Cardiac fibroblast (primary cell): ENCODE measurements around the gene FHOD3.

Source experiments
- DNase-seq, 2 donors: peaks; one replicate each; pipeline versions ENCODE4 v3.0.0 to v3.0.0-alpha.2; 2010; ENCODE audit warnings: low read depth in 2 of 2
- H3K4me3 ChIP-seq, 2 donors: replicated peaks in 1 of 2; 1 replicate in 1 of 2; 2 replicates in 1 of 2; pipeline ENCODE4 v1.5.1; 2011; ENCODE audit warnings: low read depth in 2 of 2, low read length in 2 of 2, mild to moderate bottlenecking in 2 of 2, moderate library complexity in 1 of 2
- CTCF ChIP-seq: IDR thresholded peaks from one replicate; pipeline ENCODE4 v1.5.1; 2011; ENCODE audit warnings: low read depth, mild to moderate bottlenecking, low read length, inconsistent platforms

FHOD3 gene

DNA sequence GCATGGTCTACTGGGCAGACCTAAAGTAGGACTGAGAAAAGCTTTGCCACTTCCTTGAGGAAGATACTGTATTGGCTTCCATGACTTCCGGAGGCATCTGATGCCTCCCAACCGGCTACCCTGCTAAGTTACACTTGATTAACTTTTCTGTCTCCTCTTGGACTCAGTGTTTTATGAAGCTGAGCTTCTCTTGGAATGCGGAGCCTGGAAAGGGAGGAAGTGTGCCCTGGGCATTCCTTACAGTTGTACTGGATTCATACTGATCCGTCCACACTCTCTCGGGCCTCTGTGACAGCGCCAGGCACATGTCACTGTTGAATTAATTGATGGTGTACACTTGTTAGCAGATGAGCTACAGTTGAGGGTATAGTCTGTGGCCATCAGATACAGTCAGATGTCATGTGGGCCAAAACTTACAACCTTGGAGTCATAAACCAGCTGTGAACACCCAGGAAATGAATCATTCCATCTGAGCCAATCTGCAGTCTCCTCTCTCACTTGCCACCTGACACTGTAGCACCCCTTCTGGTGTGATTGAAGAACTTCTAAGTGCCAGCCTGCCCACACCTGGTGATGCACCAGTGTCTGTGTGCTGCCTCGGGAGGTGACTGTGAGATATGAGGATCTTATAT, 122.5 kb downstream of the FHOD3 start:
- no peak overlapping the region for H3K4me3 ChIP-seq
- peak in 1 of 2 donors; percentile 56 for DNase-seq
- TF ChIP-seq CTCF = peak; percentile 7

DNA sequence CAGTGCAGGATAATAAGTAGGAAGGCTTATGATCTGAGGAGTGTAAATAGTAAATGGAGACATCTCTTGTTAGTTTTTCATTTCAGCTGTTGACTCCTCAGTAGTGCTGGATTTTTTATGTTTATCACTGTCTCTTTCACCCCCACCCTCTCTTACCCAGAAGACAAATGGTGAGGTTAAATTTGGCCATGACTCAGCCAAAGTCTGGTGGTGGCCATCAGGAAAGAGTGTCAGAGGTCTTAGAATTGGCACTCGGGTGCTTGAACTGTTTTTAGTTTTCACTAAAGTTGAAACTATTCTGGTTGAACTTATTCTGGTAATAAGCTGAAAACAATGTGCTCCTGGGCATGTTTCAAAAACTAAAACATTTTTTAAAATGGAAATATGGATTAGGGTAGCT, 123.3 kb downstream of the FHOD3 start:
- DNase-seq = peak; percentile 18 to 33
- no peak overlapping the region for H3K4me3 ChIP-seq
- no peak for TF ChIP-seq CTCF

- DNase-seq = peak in 1 of 2 donors; percentile 37
- peak; percentile 18 for TF ChIP-seq CTCF
- H3K4me3 ChIP-seq = no peak overlapping the region
Observed at GRCh38 chr18:36424741-36425142, 127.2 kb downstream of the FHOD3 start.

GRCh38 chr18:36427369-36427768, 129.9 kb downstream of the FHOD3 start:
- TF ChIP-seq CTCF = no peak

DNA sequence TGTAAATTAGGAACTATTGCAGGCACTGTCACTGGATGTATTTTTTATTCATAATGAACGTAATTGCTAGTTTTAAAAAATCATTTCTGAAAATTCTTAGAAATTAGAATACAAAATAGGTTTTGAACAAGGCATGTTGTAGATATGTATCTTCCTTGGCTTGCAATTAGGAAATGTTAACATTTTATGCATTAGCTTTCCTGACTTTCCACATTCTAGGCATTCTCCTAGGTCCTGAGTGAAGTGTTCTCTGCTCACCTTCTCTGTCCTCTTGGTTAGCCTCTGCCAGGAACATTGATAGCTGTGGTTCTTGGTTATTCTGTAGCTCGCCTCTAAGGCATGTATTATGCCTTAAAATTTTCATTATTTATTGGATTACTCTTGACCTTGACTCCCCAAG, 130.3 kb downstream of the FHOD3 start:
- TF ChIP-seq CTCF = no peak
- no peak for DNase-seq
- no peak overlapping the region for H3K4me3 ChIP-seq

More at GRCh38 chr18:36427369-36427768, 129.9 kb downstream of the FHOD3 start:
- H3K4me3 ChIP-seq = no peak overlapping the region
- DNase-seq = no peak

DNA sequence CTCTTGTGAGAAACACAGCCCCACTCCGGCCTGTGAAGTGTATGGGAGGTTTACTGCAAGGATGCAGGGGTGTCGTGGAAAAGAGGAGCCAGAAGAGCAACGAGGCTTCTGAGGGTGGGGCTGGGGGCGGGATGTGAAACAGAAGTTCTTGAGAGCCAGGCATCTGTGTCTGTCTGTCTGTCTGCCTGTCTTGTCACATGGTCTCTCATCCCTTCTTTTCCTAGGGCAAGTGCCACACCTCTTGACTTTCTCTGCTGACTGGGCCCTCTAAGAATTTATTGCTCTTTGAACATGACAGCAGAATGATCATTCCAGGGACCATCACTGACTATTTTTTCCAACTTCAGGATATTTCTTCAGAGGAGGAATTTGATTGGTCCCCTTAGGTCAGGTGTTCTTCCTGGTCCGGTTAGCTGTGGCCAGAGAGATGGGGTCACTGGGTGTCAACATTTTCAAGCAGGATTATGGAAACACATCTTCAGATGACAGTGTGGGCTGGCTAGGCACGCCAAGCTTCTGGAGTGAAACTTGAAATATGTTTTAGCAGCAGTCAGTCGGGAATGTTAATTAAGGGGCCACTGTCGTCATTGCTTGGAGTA, 131.0 kb downstream of the FHOD3 start:
- DNase-seq = no peak
- no peak overlapping the region for H3K4me3 ChIP-seq
- TF ChIP-seq CTCF = no peak
